HG03354 (cell line): ENCODE measurements around the gene CD209.

Source experiments
- ATAC-seq: cut with Tn5 transposase; IDR thresholded peaks from one replicate; pipeline ENCODE4 v1.9.1; 2021; ENCODE audit warnings: mild to moderate bottlenecking; ENCODE audit not compliant: unreplicated experiment, poor library complexity, severe bottlenecking

CD209 gene

GRCh38 chr19:7710616-7711015 is 36.7 kb downstream of the CD209 start:
- no peak for ATAC-seq

GRCh38 chr19:7709932-7710460 is 37.3 kb downstream of the CD209 start:
- ATAC-seq = no peak

- no peak for ATAC-seq
These were observed 40.3 kb downstream of the CD209 start for GRCh38 chr19:7706955-7707456.

- ATAC-seq = no peak
These were observed 41.0 kb downstream of the CD209 start for GRCh38 chr19:7706188-7706954.

GRCh38 chr19:7705387-7706187 is 41.7 kb downstream of the CD209 start:
- peak; percentile 55 for ATAC-seq

GRCh38 chr19:7704280-7705060 is 42.9 kb downstream of the CD209 start:
- ATAC-seq = no peak

GRCh38 chr19:7703332-7703731 is 44.0 kb downstream of the CD209 start:
- ATAC-seq = no peak

GRCh38 chr19:7701654-7702457 is 45.5 kb downstream of the CD209 start, which contains the start of gene FCER2:
TSS of gene FCER2 (minus strand) at chr19:7702131. CDS start at chr19:7699760, 2,371 bp downstream.
- peak; percentile 56 for ATAC-seq

- no peak for ATAC-seq
These were observed 46.2 kb downstream of the CD209 start for GRCh38 chr19:7701049-7701653.

- ATAC-seq = no peak
These were observed 47.6 kb downstream of the CD209 start for GRCh38 chr19:7699417-7700401.

- no peak for ATAC-seq
These were observed 48.3 kb downstream of the CD209 start for GRCh38 chr19:7699003-7699402.

GRCh38 chr19:7698583-7698982 is 48.8 kb downstream of the CD209 start:
- no peak for ATAC-seq

GRCh38 chr19:7697721-7698287 is 49.5 kb downstream of the CD209 start:
- ATAC-seq = no peak

GRCh38 chr19:7694499-7694898 is 52.8 kb downstream of the CD209 start:
- no peak for ATAC-seq

- no peak for ATAC-seq
These were observed 54.8 kb downstream of the CD209 start for GRCh38 chr19:7692417-7693088.

- ATAC-seq = no peak
These were observed 55.8 kb downstream of the CD209 start for GRCh38 chr19:7691497-7691896.
